ENCODE results near the gene NSUN2. TPM values are rescaled to one million over a fixed set of nuclear protein-coding genes. Genes with fewer than 3 reads are reported as not detected.

The NSUN2 gene
- total and polyA plus RNA-seq, 2 donors (not counting 3 experiments of a cell fraction or from before 2014, with no cell fraction given) = 53.7 to 73.0 TPM

DNA sequence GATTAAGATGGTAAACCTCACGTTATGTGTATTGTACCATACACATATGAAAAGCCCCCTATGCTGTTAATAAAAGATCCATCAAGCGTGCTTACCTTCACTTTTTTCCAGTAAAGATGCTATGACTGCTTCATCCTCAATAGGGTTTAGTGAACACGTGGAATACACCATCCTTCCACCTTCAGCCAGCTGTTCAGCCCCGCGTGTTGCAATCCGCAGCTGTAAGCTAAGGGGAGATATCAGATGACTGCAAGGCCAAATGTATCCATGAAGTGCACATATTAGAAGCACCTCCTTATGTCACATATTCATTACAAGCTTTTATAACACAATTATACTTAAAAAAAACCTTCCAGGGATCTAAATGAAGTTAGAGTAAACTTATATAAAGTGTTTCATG, 16.2 kb downstream of the NSUN2 start:
- H3K36me3 ChIP-seq (ENCODE audit: control insufficient read depth in 2 of 2, extremely low read depth in 1 of 2, insufficient read depth in 2 of 2, low read length in 2 of 2) = peaks cover 35 to 45% of the 10 kb centered on the region in 2 experiments
- CTCF ChIA-PET = interaction anchor here (1.1 kb wide), 1 partner anchor 129 kb away, joined by 3 read pairs; no protein-coding TSS in a partner anchor
- TF ChIP-seq POLR2AphosphoS5 (IDR thresholded peaks at IDR 0.05; ENCODE audit: insufficient read depth, low read depth, low read length) = no peak
- TF ChIP-seq, protein P1, sequence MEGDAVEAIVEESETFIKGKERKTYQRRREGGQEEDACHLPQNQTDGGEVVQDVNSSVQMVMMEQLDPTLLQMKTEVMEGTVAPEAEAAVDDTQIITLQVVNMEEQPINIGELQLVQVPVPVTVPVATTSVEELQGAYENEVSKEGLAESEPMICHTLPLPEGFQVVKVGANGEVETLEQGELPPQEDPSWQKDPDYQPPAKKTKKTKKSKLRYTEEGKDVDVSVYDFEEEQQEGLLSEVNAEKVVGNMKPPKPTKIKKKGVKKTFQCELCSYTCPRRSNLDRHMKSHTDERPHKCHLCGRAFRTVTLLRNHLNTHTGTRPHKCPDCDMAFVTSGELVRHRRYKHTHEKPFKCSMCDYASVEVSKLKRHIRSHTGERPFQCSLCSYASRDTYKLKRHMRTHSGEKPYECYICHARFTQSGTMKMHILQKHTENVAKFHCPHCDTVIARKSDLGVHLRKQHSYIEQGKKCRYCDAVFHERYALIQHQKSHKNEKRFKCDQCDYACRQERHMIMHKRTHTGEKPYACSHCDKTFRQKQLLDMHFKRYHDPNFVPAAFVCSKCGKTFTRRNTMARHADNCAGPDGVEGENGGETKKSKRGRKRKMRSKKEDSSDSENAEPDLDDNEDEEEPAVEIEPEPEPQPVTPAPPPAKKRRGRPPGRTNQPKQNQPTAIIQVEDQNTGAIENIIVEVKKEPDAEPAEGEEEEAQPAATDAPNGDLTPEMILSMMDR (IDR thresholded peaks at IDR 0.05; ENCODE audit: extremely low read depth in 1 of 2, insufficient read depth in 1 of 2, low read depth in 1 of 2, low read length in 2 of 2) = no peak
- no peak overlapping the region for H3K4me3 ChIP-seq (replicated peaks in 1 of 3; ENCODE audit: insufficient read depth in 1 of 3, low read depth in 1 of 3, low read length in 3 of 3)
- no peaks in the 10 kb centered on the region for H3K9me1 ChIP-seq (replicated peaks; ENCODE audit: control insufficient read depth, extremely low read depth, insufficient read depth, low read length)
- H2AFZ ChIP-seq (ENCODE audit: low read depth, low read length) = no peak overlapping the region
- H3K4me1 ChIP-seq (ENCODE audit: control insufficient read depth, extremely low read depth, insufficient read depth, low read length) = no peaks in the 10 kb centered on the region
- DNase-seq (ENCODE audit: low read depth, low spot score) = no peak
- dilution Hi-C loops (cut with MboI; ENCODE audit: extremely low pct_ligation_motif_present, low sequenced_read_pairs) = no loop called here
- no peak overlapping the region for H3K27ac ChIP-seq (ENCODE audit: insufficient read depth, low read depth, low read length)
- H4K20me1 ChIP-seq (replicated peaks; ENCODE audit: control insufficient read depth, extremely low read depth, insufficient read depth, low read length) = peaks cover 3% of the 10 kb centered on the region
- FAIRE-seq = no peak
- intact Hi-C loops (cut with micrococcal nuclease) = no loop called here
- no peak overlapping the region for H3K4me2 ChIP-seq (ENCODE audit: insufficient read depth, low read length)
- peaks cover 58% of the 10 kb centered on the region for H3K79me2 ChIP-seq (ENCODE audit: control insufficient read depth, insufficient read depth, low read length)
- BruUV-seq (replicated peaks) = no TSS peak
- H3K27me3 ChIP-seq (ENCODE audit: control insufficient read depth in 2 of 2, insufficient read depth in 2 of 2, low read length in 2 of 2) = no peaks in the 10 kb centered on the region
- H3K9ac ChIP-seq (replicated peaks; ENCODE audit: extremely low read depth, insufficient read depth, low read length) = no peak overlapping the region
- no peaks in the 10 kb centered on the region for H3K9me3 ChIP-seq (replicated peaks; ENCODE audit: control insufficient read depth, insufficient read depth, low read length)
- POLR2A ChIA-PET = no interaction called here

DNA sequence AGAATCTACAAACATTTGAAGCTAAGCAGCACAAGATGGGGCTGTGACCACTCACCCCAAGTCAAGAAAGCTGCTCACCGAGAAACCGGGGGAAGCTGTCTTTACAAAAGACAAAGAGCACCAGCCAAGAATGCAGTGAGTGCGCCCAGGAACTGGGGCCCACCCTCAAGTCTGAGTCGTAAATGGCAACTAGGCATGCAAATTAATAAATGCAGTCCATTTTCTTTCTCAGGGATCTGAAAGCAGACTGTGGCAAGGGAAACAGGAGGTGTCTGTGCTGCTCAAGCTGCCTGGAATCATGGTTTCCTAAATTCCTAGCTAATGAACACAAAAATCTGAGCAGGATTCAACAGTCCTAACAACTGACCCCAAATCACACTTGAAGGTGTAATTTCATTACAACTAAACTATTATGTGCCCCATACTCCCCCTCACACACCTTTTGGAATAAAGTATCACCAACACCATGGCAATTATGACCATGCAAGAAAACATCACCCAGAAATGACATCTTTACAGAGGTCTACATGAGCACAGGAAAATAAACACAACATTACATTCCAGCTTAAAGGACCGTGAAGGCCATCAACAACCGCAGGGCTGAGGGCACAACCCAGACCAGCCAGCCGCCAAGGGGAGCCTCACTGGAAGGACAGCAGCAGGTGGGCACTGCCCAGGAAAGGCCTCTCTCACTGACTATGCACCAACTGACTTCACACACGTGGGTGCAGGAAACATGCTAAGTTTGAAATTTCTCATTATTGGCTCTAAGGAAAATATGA, 17.6 kb downstream of the NSUN2 start:
- H2AFZ ChIP-seq (ENCODE audit: low read depth, low read length) = no peak overlapping the region
- no peaks in the 10 kb centered on the region for H3K4me1 ChIP-seq (ENCODE audit: control insufficient read depth, extremely low read depth, insufficient read depth, low read length)
- BruUV-seq (replicated peaks) = no TSS peak
- no peaks in the 10 kb centered on the region for H3K9me1 ChIP-seq (replicated peaks; ENCODE audit: control insufficient read depth, extremely low read depth, insufficient read depth, low read length)
- DNase-seq (ENCODE audit: low read depth, low spot score) = no peak
- H3K4me3 ChIP-seq (replicated peaks in 1 of 3; ENCODE audit: insufficient read depth in 1 of 3, low read depth in 1 of 3, low read length in 3 of 3) = no peak overlapping the region
- H3K27me3 ChIP-seq (ENCODE audit: control insufficient read depth in 2 of 2, insufficient read depth in 2 of 2, low read length in 2 of 2) = no peaks in the 10 kb centered on the region
- TF ChIP-seq, protein P2, sequence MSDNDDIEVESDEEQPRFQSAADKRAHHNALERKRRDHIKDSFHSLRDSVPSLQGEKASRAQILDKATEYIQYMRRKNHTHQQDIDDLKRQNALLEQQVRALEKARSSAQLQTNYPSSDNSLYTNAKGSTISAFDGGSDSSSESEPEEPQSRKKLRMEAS (IDR thresholded peaks at IDR 0.05; ENCODE audit: insufficient read depth, insufficient read length) = no peak
- no peak for TF ChIP-seq GATA2 (IDR thresholded peaks at IDR 0.05; ENCODE audit: insufficient read depth, insufficient read length, low read depth, low read length)
- no peak for TF ChIP-seq POLR2A (IDR thresholded peaks at IDR 0.05; ENCODE audit: low read depth, low read length)
- no peak for TF ChIP-seq EZH2 (IDR thresholded peaks at IDR 0.05; ENCODE audit: borderline replicate concordance, low read depth, low read length, severe bottlenecking)
- no peak for TF ChIP-seq POLR2AphosphoS5 (IDR thresholded peaks at IDR 0.05; ENCODE audit: insufficient read depth, low read depth, low read length)
- no peak for TF ChIP-seq JUN (IDR thresholded peaks at IDR 0.05; ENCODE audit: borderline replicate concordance, insufficient read depth, insufficient read length, low read depth)
- no peak for TF ChIP-seq MYC (IDR thresholded peaks at IDR 0.05; ENCODE audit: low read depth, low read length)
- TF ChIP-seq, protein P1 (IDR thresholded peaks at IDR 0.05; ENCODE audit: extremely low read depth in 1 of 2, insufficient read depth in 1 of 2, low read depth in 1 of 2, low read length in 2 of 2) = no peak
- no peak for TF ChIP-seq FOS (IDR thresholded peaks at IDR 0.05; ENCODE audit: borderline replicate concordance, insufficient read depth, low read length)
- intact Hi-C loops (cut with micrococcal nuclease) (no loop called here), dilution Hi-C loops (cut with MboI; ENCODE audit: extremely low pct_ligation_motif_present, low sequenced_read_pairs) (no loop called here)
- FAIRE-seq = no peak
- H3K9ac ChIP-seq (replicated peaks; ENCODE audit: extremely low read depth, insufficient read depth, low read length) = no peak overlapping the region
- POLR2A ChIA-PET = interaction anchor here (0.7 to 1.2 kb wide), 2 partner anchors 10 to 18 kb away, joined by 3 read pairs; partner anchors contain the start of genes NSUN2 and SRD5A1
- no peak overlapping the region for H3K4me2 ChIP-seq (ENCODE audit: insufficient read depth, low read length)
- H3K79me2 ChIP-seq (ENCODE audit: control insufficient read depth, insufficient read depth, low read length) = peaks cover 56% of the 10 kb centered on the region
- CTCF ChIA-PET = interaction anchor here (3.0 kb wide), 1 partner anchor 130 kb away, joined by 15 read pairs; no protein-coding TSS in a partner anchor
- H4K20me1 ChIP-seq (replicated peaks; ENCODE audit: control insufficient read depth, extremely low read depth, insufficient read depth, low read length) = peaks cover 4% of the 10 kb centered on the region
- H3K9me3 ChIP-seq (replicated peaks; ENCODE audit: control insufficient read depth, insufficient read depth, low read length) = no peaks in the 10 kb centered on the region
- no peak overlapping the region for H3K27ac ChIP-seq (ENCODE audit: insufficient read depth, low read depth, low read length)
- peaks cover 38 to 46% of the 10 kb centered on the region in 2 experiments for H3K36me3 ChIP-seq (ENCODE audit: control insufficient read depth in 2 of 2, extremely low read depth in 1 of 2, insufficient read depth in 2 of 2, low read length in 2 of 2)
